WI38 (cell line): ENCODE measurements around the gene EFNA5.

Experiments used
- H3K4me3 ChIP-seq: 2 replicates; pipeline ENCODE4 v1.5.1; 2011; ENCODE audit warnings: low read depth, mild to moderate bottlenecking, control low read depth, low read length
- TF ChIP-seq, protein P1 (sequence below): IDR thresholded peaks from 2 replicates; pipeline ENCODE4 v1.5.1; 2012; ENCODE audit warnings: low read depth, mild to moderate bottlenecking, control low read depth, low read length

The EFNA5 gene

DNA sequence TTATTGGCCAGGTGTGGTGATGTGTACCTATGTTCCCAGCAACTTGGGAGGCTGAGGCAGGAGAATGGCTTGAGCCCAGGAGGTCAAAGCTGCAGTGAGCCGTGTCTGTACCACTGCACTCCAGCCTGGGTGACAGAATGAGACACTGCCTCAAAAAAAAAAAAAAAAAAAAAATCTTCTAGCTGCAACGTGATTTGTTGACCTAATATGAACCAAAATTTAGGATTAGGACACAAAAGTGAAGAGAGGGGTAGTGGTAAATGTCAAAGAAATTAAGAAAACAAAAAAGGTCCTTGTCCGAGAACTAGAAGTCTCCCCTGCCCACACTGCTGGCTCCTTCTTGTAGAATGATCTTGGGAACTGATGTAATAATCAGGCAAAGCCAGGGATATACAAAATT is 272.0 kb downstream of the EFNA5 start:
- TF ChIP-seq, protein P1, sequence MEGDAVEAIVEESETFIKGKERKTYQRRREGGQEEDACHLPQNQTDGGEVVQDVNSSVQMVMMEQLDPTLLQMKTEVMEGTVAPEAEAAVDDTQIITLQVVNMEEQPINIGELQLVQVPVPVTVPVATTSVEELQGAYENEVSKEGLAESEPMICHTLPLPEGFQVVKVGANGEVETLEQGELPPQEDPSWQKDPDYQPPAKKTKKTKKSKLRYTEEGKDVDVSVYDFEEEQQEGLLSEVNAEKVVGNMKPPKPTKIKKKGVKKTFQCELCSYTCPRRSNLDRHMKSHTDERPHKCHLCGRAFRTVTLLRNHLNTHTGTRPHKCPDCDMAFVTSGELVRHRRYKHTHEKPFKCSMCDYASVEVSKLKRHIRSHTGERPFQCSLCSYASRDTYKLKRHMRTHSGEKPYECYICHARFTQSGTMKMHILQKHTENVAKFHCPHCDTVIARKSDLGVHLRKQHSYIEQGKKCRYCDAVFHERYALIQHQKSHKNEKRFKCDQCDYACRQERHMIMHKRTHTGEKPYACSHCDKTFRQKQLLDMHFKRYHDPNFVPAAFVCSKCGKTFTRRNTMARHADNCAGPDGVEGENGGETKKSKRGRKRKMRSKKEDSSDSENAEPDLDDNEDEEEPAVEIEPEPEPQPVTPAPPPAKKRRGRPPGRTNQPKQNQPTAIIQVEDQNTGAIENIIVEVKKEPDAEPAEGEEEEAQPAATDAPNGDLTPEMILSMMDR = no peak
- no peak overlapping the region for H3K4me3 ChIP-seq

GRCh38 chr5:107396351-107396690 is 274.4 kb downstream of the EFNA5 start:
- TF ChIP-seq, protein P1 = no peak
- H3K4me3 ChIP-seq = no peak overlapping the region

DNA sequence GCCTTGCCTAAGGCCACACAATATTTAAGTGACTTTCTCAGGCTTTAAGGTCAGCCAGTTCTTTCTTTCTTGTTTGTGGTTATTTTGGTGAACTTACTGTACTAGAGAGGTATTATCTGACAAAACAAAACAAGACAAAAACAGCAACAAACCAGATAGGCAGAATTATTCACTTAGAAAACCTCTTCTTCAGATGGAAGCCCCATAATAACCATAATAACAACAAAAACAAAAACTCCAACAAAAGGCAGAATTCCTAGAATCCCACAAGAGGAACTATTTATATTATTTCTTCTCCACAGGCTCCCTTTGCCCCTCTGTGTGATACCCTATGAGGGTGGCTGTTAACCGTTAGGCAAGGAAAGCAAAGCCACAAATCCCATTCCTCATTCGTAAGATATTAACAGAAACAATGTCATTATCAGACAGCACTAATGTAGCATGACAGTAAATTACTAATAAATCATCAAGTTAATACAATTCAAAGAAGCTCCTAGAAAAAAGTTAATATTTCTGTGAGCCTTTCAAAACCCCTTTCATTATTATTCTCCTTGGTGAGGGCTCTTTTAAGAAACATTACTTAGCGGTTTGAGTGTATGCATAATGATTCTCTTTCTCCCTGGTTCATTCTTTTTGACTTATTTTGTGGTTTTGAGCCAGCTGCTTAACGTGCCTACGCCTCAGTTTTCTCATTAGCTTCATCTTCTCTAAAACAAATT is 274.9 kb downstream of the EFNA5 start:
- TF ChIP-seq, protein P1 = no peak
- H3K4me3 ChIP-seq = no peak overlapping the region

DNA sequence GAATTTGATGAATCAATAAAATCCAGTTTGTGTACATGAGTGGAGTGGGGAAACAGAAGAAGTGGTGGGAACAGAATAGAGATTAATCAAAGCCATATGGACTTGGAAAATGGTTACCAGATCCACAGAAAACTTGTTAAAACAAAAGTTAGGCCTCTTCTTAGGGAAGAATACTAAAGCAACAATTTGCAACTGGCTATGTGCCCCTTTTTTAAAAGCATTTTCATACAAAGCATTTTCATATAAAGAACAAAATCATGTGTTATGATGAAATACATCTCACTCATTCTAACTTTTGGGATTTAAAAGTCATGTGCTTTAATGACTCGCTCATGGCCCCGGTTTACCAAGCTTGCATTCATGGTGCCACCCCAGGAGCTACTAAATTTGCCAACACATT is 276.9 kb downstream of the EFNA5 start:
- no peak overlapping the region for H3K4me3 ChIP-seq
- TF ChIP-seq, protein P1 = no peak

DNA sequence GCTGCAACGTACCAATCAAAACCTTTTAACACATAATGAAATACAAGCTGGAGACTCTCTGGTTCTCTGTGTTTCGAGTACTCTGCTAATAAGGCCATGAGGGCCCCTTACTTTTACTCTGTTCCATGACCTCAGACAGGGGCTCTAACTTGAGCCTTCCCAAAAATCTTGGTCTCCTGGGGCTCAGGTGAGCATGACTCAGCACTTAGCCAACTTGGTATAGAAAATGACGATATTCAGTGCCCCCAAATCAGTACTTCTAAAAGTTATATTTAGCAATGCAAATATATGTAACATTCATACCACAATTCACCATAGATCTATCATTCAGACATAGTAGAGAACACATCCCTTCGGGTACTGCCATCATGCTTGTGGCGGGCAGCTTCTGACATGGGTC is 278.9 kb downstream of the EFNA5 start:
- no peak overlapping the region for H3K4me3 ChIP-seq
- TF ChIP-seq, protein P1 = no peak

DNA sequence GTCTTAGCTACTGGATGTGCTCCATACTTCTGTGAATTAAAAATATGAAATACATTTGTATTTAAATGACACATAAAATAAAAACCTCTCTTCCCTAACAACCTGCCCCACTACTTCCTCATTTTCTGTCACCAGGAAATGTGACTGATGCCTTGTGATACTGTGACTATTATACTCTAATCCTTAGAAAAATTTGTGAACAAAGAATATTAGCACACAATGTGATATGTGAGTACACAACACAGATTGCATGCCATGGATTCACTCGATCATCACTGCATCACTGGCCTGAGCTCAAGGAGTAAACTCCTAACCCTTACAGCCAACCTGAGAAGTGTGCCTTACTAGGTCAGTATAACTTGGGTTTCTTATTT is 281.0 kb downstream of the EFNA5 start:
- H3K4me3 ChIP-seq = no peak overlapping the region

DNA sequence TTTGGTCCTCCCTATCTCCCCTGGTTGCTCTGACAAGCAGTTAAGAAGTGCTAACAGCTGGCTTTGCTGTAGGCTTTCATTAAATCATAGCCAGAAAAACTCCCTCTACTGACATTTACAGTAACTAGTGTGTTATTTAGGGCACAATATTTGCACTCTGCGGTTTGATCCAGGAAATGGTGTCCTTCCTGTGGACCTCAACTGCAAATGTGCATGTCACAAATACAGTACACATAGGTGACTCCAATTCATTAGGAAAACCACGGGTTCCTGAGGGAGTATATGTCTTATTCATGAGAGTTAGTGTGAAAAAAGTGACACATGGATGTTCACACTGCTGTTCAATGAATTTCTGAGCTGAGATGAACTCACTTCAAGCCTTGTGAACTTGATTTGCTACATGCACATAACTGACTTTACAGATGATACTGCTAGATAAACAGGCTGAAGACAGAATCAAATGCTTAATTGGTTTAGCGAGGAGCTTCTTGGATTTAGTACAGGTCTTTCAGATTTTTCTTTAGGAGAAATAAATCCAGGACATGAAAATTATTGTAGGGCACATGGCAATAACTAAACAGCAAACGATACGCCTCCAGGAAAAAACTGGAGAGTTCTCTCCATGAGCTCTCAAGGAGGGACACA is 281.5 kb downstream of the EFNA5 start:
- H3K4me3 ChIP-seq = no peak overlapping the region
- TF ChIP-seq, protein P1 = no peak

More for the DNA sequence above, 281.0 kb downstream of the EFNA5 start:
- TF ChIP-seq, protein P1 = no peak
